ENCODE data around the gene CHMP3.

The CHMP3 gene

GRCh38 chr2:86461042-86461743 is 102.0 kb downstream of the CHMP3 start:
- no peak for DNase-seq

- DNase-seq, result no peak
These were observed 108.1 kb downstream of the CHMP3 start for GRCh38 chr2:86455181-86455580.

GRCh38 chr2:86454238-86454637 is 109.0 kb downstream of the CHMP3 start:
- DNase-seq, result no peak

- no peak for DNase-seq
These were observed 109.4 kb downstream of the CHMP3 start for GRCh38 chr2:86453836-86454235.

Measured in NCI-H526 treated with DMSO at 0.1 percent for 48 hours (cell line).